ENCODE results near the gene CBL.
A peak's percentile ranks its signal among the peaks of the same experiment; 100 is the strongest.

Gene CBL

DNA sequence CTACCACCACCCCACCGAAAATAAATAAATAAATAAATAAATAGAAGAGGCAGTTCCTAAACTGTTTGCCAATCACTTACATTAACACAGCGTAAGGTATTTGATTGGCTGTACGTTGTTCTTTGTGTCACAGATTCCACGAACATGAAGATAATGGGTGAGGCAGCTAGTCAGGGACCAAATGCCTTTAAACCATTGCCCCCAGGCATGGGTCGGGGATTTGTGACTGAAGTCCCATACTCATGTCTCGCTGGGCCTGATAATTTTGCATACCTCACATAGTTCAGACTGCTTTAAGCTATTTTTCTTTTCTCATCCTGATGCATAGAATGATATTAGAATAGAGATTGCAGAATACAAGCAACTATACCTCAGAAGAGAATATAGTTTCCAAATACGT, 3.6 kb upstream of the CBL start:
- Histone ChIP-seq H3K9ac (ENCODE audit: low read depth, low read length, poor library complexity, severe bottlenecking) (no peak overlapping the region), H3F3A (ENCODE audit: low read depth) (no peaks in the 10 kb centered on the region), H3K36me3 (ENCODE audit: insufficient read depth, low read length) (no peaks in the 10 kb centered on the region), H4K20me1 (ENCODE audit: insufficient read depth, low read length, poor library complexity, severe bottlenecking) (peaks cover 7% of the 10 kb centered on the region), H3K9me3 (ENCODE audit: insufficient read depth, low read depth, low read length) (no peaks in the 10 kb centered on the region), H3K4me1 (ENCODE audit: insufficient read depth, low read length, poor library complexity, severe bottlenecking) (peaks cover 15% of the 10 kb centered on the region), H3K79me2 (ENCODE audit: insufficient read depth, low read length) (peaks cover 13% of the 10 kb centered on the region), H2AFZ (ENCODE audit: low read length) (no peak overlapping the region), H3K27me3 (ENCODE audit: insufficient read depth, low read length, poor library complexity, severe bottlenecking) (no peaks in the 10 kb centered on the region), H3K4me2 (ENCODE audit: low read depth, low read length, poor library complexity, severe bottlenecking) (no peak overlapping the region), H3K4me3 (ENCODE audit: low read length, poor library complexity, severe bottlenecking) (no peak overlapping the region), H3K9me2 (replicated peaks; ENCODE audit: low read depth, low read length) (no peaks in the 10 kb centered on the region)
- TF ChIP-seq EZH2phosphoT487 (IDR thresholded peaks at IDR 0.05; ENCODE audit: borderline replicate concordance) (no peak), CTCF (conservative IDR thresholded peaks at IDR 0.05; ENCODE audit: low read length) (no peak)

- H4K20me1 ChIP-seq (ENCODE audit: insufficient read depth, low read length, poor library complexity, severe bottlenecking) = peaks cover 23% of the 10 kb centered on the region
- H3K79me2 ChIP-seq (ENCODE audit: insufficient read depth, low read length) = peaks cover 28% of the 10 kb centered on the region
- TF ChIP-seq CTCF (conservative IDR thresholded peaks at IDR 0.05; ENCODE audit: low read length) (no peak), EZH2phosphoT487 (IDR thresholded peaks at IDR 0.05; ENCODE audit: borderline replicate concordance) (no peak)
- H3K4me3 ChIP-seq (ENCODE audit: low read length, poor library complexity, severe bottlenecking) = no peak overlapping the region
- H3K9me2 ChIP-seq (replicated peaks; ENCODE audit: low read depth, low read length) = no peaks in the 10 kb centered on the region
- H3K4me1 ChIP-seq (ENCODE audit: insufficient read depth, low read length, poor library complexity, severe bottlenecking) = peaks cover 29% of the 10 kb centered on the region
- no peaks in the 10 kb centered on the region for H3F3A ChIP-seq (ENCODE audit: low read depth)
- no peak overlapping the region for H3K4me2 ChIP-seq (ENCODE audit: low read depth, low read length, poor library complexity, severe bottlenecking)
- no peaks in the 10 kb centered on the region for H3K9me3 ChIP-seq (ENCODE audit: insufficient read depth, low read depth, low read length)
- no peaks in the 10 kb centered on the region for H3K27me3 ChIP-seq (ENCODE audit: insufficient read depth, low read length, poor library complexity, severe bottlenecking)
- H2AFZ ChIP-seq (ENCODE audit: low read length) = no peak overlapping the region
- no peak overlapping the region for H3K9ac ChIP-seq (ENCODE audit: low read depth, low read length, poor library complexity, severe bottlenecking)
- no peaks in the 10 kb centered on the region for H3K36me3 ChIP-seq (ENCODE audit: insufficient read depth, low read length)
Observed at GRCh38 chr11:119204066-119204465, 2.1 kb upstream of the CBL start.

DNA sequence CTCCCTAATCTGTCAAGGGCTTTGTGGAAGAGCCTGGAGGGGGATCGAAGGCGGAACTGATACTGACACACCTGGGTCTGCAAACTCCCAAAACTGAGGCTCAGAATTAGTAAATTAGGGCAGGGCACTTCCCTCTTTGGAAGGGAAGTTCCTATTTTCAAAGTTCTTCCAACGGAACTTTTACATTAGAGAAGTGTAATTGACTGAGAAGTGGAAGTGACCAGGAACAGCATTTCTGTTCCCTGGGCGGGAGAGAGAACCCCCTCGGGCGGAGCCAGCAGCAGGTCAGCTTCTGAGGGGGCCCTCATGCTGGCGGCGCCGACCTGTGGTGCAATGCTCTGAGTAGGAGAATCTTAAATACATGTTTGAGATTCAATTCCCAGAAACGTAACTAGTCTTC, 1.1 kb upstream of the CBL start:
- peak overlapping the region; percentile 95 for H3K9ac ChIP-seq (ENCODE audit: low read depth, low read length, poor library complexity, severe bottlenecking)
- H3K4me3 ChIP-seq (ENCODE audit: low read length, poor library complexity, severe bottlenecking) = peak overlapping the region; percentile 100

More for the DNA sequence above, 1.1 kb upstream of the CBL start:
- Histone ChIP-seq H3K4me2 (ENCODE audit: low read depth, low read length, poor library complexity, severe bottlenecking) (peak overlapping the region; percentile 91), H3K4me1 (ENCODE audit: insufficient read depth, low read length, poor library complexity, severe bottlenecking) (peaks cover 35% of the 10 kb centered on the region), H3K79me2 (ENCODE audit: insufficient read depth, low read length) (peaks cover 38% of the 10 kb centered on the region), H3K27me3 (ENCODE audit: insufficient read depth, low read length, poor library complexity, severe bottlenecking) (no peaks in the 10 kb centered on the region), H3F3A (ENCODE audit: low read depth) (no peaks in the 10 kb centered on the region), H2AFZ (ENCODE audit: low read length) (peak overlapping the region; percentile 99; the same call in 1 of the 2 replicates), H4K20me1 (ENCODE audit: insufficient read depth, low read length, poor library complexity, severe bottlenecking) (peaks cover 33% of the 10 kb centered on the region), H3K9me2 (replicated peaks; ENCODE audit: low read depth, low read length) (no peaks in the 10 kb centered on the region), H3K36me3 (ENCODE audit: insufficient read depth, low read length) (no peaks in the 10 kb centered on the region), H3K9me3 (ENCODE audit: insufficient read depth, low read depth, low read length) (no peaks in the 10 kb centered on the region)
- no peak for TF ChIP-seq CTCF (conservative IDR thresholded peaks at IDR 0.05; ENCODE audit: low read length)
- no peak for TF ChIP-seq EZH2phosphoT487 (IDR thresholded peaks at IDR 0.05; ENCODE audit: borderline replicate concordance)
